Colonic mucosa (tissue), 4 donors: Measurements from ENCODE around the gene PAK5. TPM values are rescaled to one million over a fixed set of nuclear protein-coding genes. Genes with fewer than 3 reads are reported as not detected.
"Not testable (repeated sequence)": the region's sequence is repeated elsewhere in the genome, so short reads cannot be mapped to it uniquely, and the experiment has no call there.

Experiments
- DNase-seq: peaks from one replicate; pipeline ENCODE4 v3.0.0-alpha.2; 2020
- H3K27ac ChIP-seq: fragments of 200-600 bp; one replicate; pipeline ENCODE4 v1.8.0; 2021
- H3K27me3 ChIP-seq: fragments of 200-600 bp; one replicate; pipeline ENCODE4 v1.8.0; 2021
- H3K36me3 ChIP-seq: fragments of 200-600 bp; one replicate; pipeline ENCODE4 v1.8.0; 2021
- H3K4me1 ChIP-seq: fragments of 200-600 bp; one replicate; pipeline ENCODE4 v1.8.0; 2021; ENCODE audit warnings: mild to moderate bottlenecking
- H3K4me3 ChIP-seq: fragments of 200-600 bp; one replicate; pipeline ENCODE4 v1.8.0; 2021
- H3K9ac ChIP-seq, 2 donors: one replicate each; pipeline ENCODE4 v1.7.0; 2013; ENCODE audit warnings: control low read depth in 2 of 2, low read depth in 2 of 2, low read length in 2 of 2
- H3K9me3 ChIP-seq: fragments of 200-600 bp; one replicate; pipeline ENCODE4 v1.8.0; 2021
- CTCF ChIP-seq: fragments of 200-600 bp; IDR thresholded peaks from one replicate; pipeline ENCODE4 v1.8.0; 2022; ENCODE audit warnings: antibody characterized with exemption, mild to moderate bottlenecking
- intact Hi-C: fragments of 100-400 bp; cut with DNase I; formaldehyde crosslinking; loops from one replicate; pipeline ENCODE4 v1.14.1; 2022
- total RNA-seq, 2 donors: library from RNA; stranded (reverse); fragmentation: NEBNext Ultra II Directional in 1 of 2; extraction: Animal tissue kit (Norgen Biotek cat#: 25700) in 1 of 2; gene quantifications; one replicate each; pipeline ENCODE4 v1.2.1, GENCODE V29; 2021
- donor health status: healthy.
- donor health status: DM: no; HTN: no; CAD: no.
- donor health status: DM: no; HTN: no; CAD: no.

PAK5 gene
- total RNA-seq, 2 donors from 2014 or later: 0.07 TPM; not detected in 1

- no peak overlapping the region for H3K27ac ChIP-seq
- H3K4me1 ChIP-seq: no peaks in the 10 kb centered on the region
- H3K9ac ChIP-seq: no peak overlapping the region
- H3K36me3 ChIP-seq: no peaks in the 10 kb centered on the region
- H3K9me3 ChIP-seq: no peaks in the 10 kb centered on the region
- no peak for TF ChIP-seq CTCF
- no peak for DNase-seq
- H3K27me3 ChIP-seq: no peaks in the 10 kb centered on the region
- no peak overlapping the region for H3K4me3 ChIP-seq
- intact Hi-C loops: no loop called here
Measured at GRCh38 chr20:9647741-9648140, 191.1 kb downstream of the PAK5 start.

- Histone ChIP-seq H3K9ac (no peak overlapping the region), H3K27me3 (no peaks in the 10 kb centered on the region), H3K36me3 (no peaks in the 10 kb centered on the region), H3K27ac (no peak overlapping the region), H3K4me1 (no peaks in the 10 kb centered on the region), H3K4me3 (no peak overlapping the region), H3K9me3 (no peaks in the 10 kb centered on the region)
- TF ChIP-seq CTCF: no peak
- intact Hi-C loops: no loop called here
- DNase-seq: no peak
Measured at GRCh38 chr20:9646375-9646774, 192.5 kb downstream of the PAK5 start.

- Histone ChIP-seq H3K27ac (no peak overlapping the region), H3K27me3 (no peaks in the 10 kb centered on the region), H3K4me3 (no peak overlapping the region), H3K4me1 (no peaks in the 10 kb centered on the region), H3K9me3 (no peaks in the 10 kb centered on the region), H3K9ac (no peak overlapping the region), H3K36me3 (no peaks in the 10 kb centered on the region)
- no peak for TF ChIP-seq CTCF
- intact Hi-C loops: no loop called here
- no peak for DNase-seq
Measured at GRCh38 chr20:9642882-9643281, 196.0 kb downstream of the PAK5 start.

GRCh38 chr20:9641499-9642000 is 197.3 kb downstream of the PAK5 start:
- H3K9me3 ChIP-seq, intact Hi-C loops, H3K36me3 ChIP-seq, H3K9ac ChIP-seq, H3K27me3 ChIP-seq, H3K27ac ChIP-seq, H3K4me1 ChIP-seq, H3K4me3 ChIP-seq, DNase-seq: not testable (repeated sequence)

- intact Hi-C loops: no loop called here
- H3K9me3 ChIP-seq: no peaks in the 10 kb centered on the region
- no peak for TF ChIP-seq CTCF
- no peaks in the 10 kb centered on the region for H3K4me1 ChIP-seq
- no peaks in the 10 kb centered on the region for H3K36me3 ChIP-seq
- no peak overlapping the region for H3K27ac ChIP-seq
- no peaks in the 10 kb centered on the region for H3K27me3 ChIP-seq
- H3K4me3 ChIP-seq: no peak overlapping the region
- no peak overlapping the region for H3K9ac ChIP-seq
- no peak for DNase-seq
Measured at GRCh38 chr20:9637889-9638288, 201.0 kb downstream of the PAK5 start.

GRCh38 chr20:9635750-9636149 is 203.1 kb downstream of the PAK5 start:
- intact Hi-C loops: no loop called here
- no peak for DNase-seq
- H3K4me1 ChIP-seq: no peaks in the 10 kb centered on the region
- no peak for TF ChIP-seq CTCF
- no peaks in the 10 kb centered on the region for H3K9me3 ChIP-seq
- no peak overlapping the region for H3K4me3 ChIP-seq
- H3K9ac ChIP-seq: no peak overlapping the region
- no peak overlapping the region for H3K27ac ChIP-seq
- H3K36me3 ChIP-seq: no peaks in the 10 kb centered on the region
- H3K27me3 ChIP-seq: no peaks in the 10 kb centered on the region
